ENCODE measurements around the gene EIF2B4.
"Not testable (repeated sequence)": the region's sequence is repeated elsewhere in the genome, so short reads cannot be mapped to it uniquely, and the experiment has no call there.

Gene EIF2B4

GRCh38 chr2:27377618-27378095 lies 7.5 kb upstream of the EIF2B4 start:
- DNase-seq = no peak

DNA sequence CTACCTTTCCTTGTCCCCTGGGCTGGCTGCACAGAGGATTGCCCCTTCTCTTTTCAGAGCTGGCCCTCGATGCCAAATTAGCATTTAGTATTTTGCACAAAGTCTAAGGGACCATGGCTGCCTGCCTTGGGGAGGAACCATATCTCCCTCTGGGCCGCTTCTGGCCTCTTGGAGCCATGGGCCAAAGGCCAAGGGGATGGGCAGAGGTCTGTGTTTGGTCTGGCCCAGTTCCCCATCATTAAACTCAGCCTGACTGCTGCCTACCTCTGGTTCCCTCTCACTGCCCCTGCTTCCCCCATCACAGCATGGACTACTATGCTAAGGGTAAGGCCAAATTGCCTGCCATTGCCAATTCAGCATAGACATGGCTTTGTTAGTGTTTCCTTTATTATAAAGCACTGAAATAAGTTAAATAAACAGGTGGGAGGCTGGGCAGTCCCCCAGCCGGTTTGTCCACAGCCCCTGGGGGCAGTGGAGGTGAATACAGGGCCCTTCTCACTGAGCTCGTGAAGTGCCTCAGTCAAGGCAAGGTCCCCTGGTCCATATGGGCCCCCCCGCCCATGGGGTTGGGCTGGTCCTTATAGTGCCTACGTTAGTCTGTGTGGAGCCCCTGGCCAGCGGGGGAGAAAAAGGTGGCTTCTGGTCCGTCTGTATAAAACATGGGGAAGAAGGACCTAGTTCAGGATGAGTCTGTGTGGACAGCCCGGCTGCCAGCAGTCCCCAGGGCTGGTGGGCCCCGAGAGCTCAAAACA lies 6.9 kb upstream of the EIF2B4 start:
- no peak for DNase-seq

DNA sequence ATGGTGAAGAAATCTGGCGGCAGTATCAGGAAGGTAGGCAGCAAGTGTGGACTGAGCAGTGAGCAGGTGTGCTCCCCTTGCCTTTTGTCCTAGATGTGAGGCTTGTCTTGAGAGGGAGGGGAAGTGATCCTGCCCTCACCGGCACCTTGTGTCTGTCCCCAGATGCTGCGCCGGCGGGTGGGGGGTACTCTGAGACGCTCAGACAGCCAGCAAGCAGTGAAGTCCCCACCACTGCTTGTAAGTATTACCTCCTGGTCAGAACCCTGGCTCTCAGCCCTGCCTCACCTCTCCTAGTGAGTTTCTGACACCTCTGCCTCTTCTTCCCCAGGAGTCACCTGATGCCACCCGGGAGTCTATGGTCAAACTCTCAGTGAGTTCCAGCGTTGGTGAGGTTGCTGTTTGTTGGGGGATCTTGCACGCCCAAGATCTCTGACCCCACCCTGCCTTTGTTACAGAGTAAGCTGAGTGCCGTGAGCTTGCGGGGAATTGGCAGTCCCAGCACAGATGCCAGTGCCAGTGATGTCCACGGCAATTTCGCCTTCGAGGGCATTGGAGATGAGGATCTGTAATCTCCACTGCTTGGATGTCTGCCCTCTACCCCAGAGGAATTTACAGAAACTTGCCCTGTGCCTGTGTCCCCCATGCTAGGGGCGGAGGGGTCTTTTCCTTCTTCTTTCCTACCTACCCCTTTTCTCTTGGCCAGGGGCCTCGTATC lies 6.2 kb upstream of the EIF2B4 start:
- DNase-seq = no peak

DNA sequence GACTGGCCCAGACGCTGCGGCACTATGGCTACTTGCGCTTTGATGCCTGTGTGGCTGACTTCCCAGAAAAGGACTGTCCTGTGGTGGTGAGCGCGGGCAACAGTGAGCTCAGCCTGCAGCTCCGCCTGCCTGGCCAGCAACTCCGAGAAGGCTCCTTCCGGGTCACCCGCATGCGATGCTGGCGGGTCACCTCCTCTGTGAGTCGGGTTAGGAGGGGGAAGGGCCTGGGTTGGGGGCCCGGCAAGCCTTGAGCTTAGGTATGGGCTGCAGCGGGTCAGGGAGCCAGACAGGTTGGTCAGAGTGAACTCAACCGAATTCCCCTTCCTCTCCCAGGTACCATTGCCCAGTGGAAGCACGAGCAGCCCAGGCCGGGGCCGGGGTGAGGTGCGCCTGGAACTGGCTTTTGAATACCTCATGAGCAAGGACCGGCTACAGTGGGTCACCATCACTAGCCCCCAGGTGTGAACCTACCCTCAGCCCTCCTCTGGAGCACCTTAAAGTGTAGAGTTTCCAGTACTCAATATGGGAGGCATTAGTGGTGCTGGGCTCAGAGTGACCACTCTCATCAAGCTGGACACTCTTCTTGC lies 5.5 kb upstream of the EIF2B4 start:
- DNase-seq = no peak

GRCh38 chr2:27373567-27373966 lies 3.4 kb upstream of the EIF2B4 start:
- DNase-seq = no peak

DNA sequence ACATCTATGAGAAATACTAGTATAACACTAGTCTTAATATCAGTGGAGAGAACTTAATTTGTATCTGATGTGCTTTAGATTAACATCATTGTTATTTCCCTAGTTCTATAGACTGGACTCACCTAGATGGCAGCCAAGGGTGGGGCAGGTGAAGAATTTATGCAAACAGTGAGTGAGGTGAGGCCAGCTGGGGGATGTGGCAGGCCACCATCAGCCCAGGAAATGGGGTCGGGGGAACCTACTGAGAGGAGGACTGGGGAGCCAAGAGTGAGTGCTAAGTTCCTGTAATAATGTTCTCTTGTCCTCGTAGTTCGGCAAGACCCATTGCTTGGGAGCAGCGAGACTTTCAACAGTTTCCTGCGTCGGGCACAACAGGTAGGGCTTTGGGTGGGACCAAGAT lies 2.8 kb upstream of the EIF2B4 start:
- no peak for DNase-seq

DNA sequence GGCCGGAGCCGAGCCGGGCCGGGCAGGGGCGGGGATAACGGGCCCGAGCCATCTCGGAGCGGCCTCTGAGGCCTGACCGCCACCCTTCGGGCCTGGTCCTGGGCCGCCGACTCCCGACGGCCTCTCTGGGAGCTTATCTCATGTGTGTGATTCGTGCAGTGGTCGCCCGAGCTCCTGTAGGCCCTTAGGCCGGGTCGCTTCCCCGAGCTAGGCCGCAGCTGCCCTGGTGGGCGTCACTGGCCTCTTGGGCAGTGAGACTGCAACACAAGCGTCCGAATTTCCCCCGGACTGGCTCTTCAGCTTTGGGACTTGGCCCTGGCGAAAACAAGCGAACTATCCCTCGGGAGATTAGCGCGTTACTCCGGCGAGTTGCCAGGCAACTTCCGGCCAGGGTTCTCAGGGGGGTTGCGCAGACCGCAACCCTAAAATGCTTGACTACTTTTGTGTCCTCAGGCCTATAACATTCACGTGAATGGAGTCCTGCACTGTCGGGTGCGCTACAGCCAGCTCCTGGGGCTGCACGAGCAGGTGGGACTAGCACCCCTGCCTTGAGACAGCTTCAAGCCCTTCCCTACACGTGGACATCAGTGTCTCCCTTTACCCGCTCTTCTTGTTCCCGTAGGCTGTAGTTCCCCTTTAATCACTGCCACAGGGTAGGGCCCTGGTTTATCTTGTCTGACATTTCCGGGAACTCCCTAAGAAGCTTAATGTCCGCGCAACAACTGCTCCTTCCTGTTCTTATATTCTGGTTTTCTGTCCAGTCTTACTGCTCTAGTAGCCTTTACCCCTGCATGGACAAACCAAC lies 880 bp upstream of the EIF2B4 start:
- peak in 4 of 6 experiments; percentile 22 to 33 (median 32) for DNase-seq

GRCh38 chr2:27369471-27370025 lies 590 bp downstream of the EIF2B4 start:
- no peak for DNase-seq

DNA sequence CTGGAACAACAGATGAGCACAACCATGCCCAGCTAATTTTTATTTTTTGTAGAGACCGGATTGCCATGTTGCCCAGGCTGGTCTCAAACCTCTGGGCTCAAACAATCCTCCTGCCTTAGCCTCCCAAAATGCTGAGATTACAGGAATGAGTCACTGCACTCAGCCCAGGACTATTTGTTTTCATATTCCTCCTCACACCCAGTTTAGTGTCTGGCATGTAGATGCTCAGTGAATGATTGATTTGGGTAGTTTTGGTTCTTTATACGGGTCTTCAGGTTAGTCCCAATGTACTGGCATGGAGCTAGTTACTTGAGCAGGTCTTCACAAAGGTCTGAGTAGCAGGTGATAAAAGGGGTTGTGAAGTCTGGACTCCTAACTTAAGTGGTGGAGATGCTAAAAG lies 6.2 kb downstream of the EIF2B4 start:
- no peak for DNase-seq

DNA sequence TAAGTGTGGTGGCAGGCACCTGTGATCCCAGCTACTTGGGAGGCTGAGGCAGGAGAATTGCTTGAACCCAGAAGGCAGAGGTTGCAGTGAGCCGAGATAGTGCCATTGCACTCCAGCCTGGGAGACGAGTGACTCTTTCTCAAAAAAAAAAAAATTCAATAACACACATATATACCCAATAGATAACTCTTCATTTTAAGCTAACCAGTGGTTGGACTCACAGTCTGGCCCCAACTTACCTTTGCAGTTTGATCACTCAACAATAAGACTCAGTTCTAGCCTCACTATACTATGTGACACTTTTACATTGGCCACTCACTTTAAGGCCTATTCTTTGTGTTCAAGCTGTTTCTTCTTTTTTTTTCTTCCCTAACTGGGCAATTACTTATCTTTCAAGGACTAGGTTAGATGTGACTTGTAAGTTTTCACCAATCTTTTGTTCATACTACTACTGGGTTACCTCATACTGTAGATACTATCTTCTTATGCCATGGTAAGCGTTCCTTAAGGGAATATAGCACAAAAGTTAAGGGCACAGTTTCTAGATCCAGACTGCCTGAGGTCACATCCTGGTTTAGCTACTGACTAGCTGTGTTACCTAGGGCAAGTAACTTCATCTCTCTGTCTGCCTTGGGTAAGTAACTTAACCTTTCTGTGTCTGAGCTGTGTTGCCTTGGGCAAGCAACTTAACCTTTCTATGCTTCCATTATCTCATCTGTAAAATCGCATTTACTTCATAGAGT lies 7.3 kb downstream of the EIF2B4 start:
- no peak for DNase-seq

- DNase-seq = peak; percentile 84 to 93 (median 90)
Measured at GRCh38 chr2:27356382-27357181, 13.6 kb downstream of the EIF2B4 start, which contains the start of gene GTF3C2. TSS of gene GTF3C2 (minus strand) at chr2:27356764. CDS start at chr2:27343554, 13,210 bp downstream.

- DNase-seq = peak in 1 of 6 experiments; percentile 56
Measured at GRCh38 chr2:27356056-27356381, 14.1 kb downstream of the EIF2B4 start.

DNA sequence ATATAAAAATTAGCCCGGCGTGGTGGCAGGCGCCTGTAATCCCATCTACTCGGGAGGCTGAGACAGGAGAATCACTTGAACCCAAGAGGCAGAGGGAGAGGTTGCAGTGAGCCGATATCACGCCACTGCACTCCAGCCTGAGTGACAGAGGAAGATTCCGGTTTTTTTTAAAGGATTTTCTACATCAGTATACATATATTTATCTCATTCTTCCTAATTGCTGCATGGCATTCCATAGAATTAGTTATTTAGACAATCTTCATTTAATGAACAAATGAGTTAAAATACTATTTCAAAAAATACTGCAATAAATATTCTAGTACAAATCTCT lies 15.6 kb downstream of the EIF2B4 start:
- no peak for DNase-seq

- DNase-seq = no peak
Measured at GRCh38 chr2:27353762-27354596, 16.2 kb downstream of the EIF2B4 start.

- not testable (repeated sequence) for DNase-seq
Measured at GRCh38 chr2:27353386-27353761, 16.8 kb downstream of the EIF2B4 start.

DNA sequence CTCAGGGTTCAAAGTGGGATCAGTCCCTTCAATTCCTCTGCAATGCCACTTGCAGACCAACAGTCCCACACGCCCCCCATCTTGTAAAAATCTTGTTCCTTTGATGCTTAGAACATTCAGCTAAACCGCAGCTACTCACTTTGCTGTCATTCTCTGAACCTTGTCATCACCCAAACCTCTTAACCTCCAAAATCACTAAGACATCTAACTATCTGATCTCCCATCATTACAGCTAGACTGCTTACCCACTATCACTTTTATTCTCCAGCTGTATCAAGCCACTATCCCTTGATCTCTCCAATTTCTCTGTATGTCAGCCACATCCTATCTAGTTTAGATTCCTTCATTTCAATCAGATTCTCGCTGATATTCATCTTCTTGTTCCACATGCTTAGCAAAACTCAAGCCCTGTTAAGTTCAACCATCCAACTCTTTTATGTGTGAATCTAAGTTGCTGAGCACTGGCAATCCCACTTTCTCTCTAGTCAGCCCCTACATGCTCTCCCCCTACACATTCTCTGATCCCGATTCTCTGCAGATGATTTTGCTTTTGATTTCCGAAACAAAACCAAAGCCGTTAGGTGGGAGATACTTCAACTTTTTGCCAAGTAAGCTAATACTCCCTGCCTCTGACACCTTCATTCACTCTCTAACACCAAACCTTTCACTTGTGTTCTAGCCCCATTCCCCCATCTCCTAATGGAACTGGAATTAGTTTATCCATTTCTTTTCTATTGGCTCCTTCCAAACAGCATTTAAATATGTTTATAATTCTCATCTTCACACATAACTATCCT lies 18.1 kb downstream of the EIF2B4 start:
- DNase-seq = peak in 2 of 6 experiments; percentile 4 to 25

GRCh38 chr2:27350106-27350693 lies 19.9 kb downstream of the EIF2B4 start:
- DNase-seq = no peak

DNA sequence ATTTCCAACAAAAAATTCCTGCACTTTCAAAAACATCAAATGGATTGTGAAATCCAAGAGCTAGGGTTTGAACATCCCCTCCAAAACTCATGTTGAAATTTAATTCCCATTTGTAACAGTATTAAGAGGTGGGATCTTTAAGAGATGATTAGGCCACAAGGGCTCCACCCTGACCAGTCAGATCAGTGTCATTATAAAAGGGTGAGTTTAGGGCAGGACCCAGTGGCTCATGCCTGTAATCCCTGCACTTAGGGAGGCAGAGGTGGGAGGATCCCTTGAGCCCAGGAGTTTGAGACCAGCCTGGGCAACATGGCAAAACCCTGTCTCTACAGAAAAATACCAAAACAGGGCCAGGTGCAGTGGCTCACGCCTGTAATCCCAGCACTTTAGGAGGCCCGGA lies 22.5 kb downstream of the EIF2B4 start:
- DNase-seq = no peak

- no peak for DNase-seq
Measured at GRCh38 chr2:27336173-27336572, 34.0 kb downstream of the EIF2B4 start.
